Measurements from ENCODE around the gene GRK2. TPM values are rescaled to one million over a fixed set of nuclear protein-coding genes. Genes with fewer than 3 reads are reported as not detected.

The GRK2 gene
- total and polyA plus RNA-seq, 9 of the 15 experiments (the other 6 are each of a cell fraction or from before 2014, with no cell fraction given) = 0.24 to 95.8 (median 56.5) TPM

DNA sequence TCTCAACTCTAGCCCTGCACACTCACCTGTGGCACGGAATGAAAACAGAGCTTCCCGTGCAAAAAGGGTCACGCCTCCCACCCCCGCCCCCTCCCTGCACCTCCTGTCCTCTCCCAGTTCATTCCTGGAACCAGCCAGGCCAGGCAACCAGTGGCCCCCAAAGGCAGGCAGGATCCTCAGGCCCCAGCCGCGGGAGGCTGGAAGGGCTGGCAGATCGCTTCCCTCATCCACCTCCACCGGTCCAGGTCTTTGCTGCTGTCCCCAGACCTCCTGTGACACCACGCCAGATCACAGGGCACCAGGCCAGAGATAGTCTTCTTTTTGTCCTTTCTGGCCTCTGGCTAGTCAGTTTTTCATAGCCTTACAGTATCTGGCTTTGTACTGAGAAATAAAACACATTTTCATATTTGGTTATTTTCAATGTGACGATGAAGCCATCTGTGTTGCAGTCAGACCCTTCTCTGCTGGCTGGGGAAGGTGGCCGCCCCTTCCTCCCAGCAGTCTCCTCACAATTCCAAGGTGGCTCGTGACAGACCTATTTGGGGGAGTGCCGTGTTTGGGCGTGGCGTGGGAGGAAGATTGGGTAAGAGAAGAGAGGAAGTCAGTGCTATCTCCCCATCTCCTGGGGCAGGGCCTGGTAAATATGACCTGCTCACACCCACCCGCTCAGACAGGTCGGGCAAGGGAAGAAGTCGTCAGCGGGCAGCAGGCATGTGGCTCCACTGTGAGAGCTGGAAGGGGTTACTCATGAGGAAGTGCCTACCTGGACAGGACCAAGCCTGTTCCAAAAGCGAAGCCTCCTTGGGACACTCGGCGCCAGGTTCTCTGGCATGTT lies 46.1 kb downstream of the GRK2 start (continued):
- TF ChIP-seq, protein P1, sequence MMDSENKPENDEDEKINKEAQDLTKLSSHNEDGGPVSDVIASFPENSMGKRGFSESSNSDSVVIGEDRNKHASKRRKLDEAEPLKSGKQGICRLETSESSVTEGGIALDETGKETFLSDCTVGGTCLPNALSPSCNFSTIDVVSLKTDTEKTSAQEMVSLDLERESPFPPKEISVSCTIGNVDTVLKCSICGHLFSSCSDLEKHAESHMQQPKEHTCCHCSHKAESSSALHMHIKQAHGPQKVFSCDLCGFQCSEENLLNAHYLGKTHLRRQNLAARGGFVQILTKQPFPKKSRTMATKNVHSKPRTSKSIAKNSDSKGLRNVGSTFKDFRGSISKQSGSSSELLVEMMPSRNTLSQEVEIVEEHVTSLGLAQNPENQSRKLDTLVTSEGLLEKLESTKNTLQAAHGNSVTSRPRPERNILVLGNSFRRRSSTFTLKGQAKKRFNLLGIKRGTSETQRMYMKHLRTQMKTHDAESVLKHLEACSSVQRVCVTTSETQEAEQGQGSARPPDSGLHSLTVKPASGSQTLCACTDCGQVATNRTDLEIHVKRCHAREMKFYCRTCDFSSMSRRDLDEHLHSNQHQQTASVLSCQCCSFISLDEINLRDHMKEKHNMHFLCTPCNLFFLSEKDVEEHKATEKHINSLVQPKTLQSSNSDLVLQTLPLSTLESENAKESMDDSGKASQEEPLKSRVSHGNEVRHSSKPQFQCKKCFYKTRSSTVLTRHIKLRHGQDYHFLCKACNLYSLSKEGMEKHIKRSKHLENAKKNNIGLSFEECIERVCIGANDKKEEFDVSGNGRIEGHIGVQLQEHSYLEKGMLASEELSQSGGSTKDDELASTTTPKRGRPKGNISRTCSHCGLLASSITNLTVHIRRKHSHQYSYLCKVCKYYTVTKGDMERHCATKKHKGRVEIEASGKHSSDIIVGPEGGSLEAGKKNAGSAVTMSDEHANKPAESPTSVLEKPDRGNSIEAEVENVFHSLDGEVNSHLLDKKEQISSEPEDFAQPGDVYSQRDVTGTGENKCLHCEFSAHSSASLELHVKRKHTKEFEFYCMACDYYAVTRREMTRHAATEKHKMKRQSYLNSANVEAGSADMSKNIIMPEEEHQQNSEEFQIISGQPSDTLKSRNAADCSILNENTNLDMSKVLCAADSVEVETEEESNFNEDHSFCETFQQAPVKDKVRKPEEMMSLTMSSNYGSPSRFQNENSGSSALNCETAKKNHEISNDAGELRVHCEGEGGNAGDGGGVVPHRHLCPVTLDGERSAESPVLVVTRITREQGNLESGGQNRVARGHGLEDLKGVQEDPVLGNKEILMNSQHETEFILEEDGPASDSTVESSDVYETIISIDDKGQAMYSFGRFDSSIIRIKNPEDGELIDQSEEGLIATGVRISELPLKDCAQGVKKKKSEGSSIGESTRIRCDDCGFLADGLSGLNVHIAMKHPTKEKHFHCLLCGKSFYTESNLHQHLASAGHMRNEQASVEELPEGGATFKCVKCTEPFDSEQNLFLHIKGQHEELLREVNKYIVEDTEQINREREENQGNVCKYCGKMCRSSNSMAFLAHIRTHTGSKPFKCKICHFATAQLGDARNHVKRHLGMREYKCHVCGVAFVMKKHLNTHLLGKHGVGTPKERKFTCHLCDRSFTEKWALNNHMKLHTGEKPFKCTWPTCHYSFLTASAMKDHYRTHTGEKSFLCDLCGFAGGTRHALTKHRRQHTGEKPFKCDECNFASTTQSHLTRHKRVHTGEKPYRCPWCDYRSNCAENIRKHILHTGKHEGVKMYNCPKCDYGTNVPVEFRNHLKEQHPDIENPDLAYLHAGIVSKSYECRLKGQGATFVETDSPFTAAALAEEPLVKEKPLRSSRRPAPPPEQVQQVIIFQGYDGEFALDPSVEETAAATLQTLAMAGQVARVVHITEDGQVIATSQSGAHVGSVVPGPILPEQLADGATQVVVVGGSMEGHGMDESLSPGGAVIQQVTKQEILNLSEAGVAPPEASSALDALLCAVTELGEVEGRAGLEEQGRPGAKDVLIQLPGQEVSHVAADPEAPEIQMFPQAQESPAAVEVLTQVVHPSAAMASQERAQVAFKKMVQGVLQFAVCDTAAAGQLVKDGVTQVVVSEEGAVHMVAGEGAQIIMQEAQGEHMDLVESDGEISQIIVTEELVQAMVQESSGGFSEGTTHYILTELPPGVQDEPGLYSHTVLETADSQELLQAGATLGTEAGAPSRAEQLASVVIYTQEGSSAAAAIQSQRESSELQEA (IDR thresholded peaks at IDR 0.05; ENCODE audit: low read depth) = no peak
- peak; percentile 9; the same call in 1 of the 2 replicates for TF ChIP-seq ELF2 (CRISPR knock-in tag; IDR thresholded peaks at IDR 0.05)
- TF ChIP-seq KDM4B (IDR thresholded peaks at IDR 0.05; ENCODE audit: borderline replicate concordance in 2 of 2, low read depth in 1 of 2) = peak in 1 of 2 experiments; percentile 19; a peak in 1 of 4 replicates
- no peak; the same call in 1 of the 2 replicates for TF ChIP-seq PML (IDR thresholded peaks at IDR 0.05; ENCODE audit: low read length)
- no peak for TF ChIP-seq ZNF668 (CRISPR knock-in tag; IDR thresholded peaks at IDR 0.05)
- TF ChIP-seq JUND (IDR thresholded peaks at IDR 0.05; ENCODE audit: borderline replicate concordance, low read depth, low read length) = peak; percentile 69; the same call in 1 of the 2 replicates
- TF ChIP-seq JUND (tag; IDR thresholded peaks at IDR 0.05; ENCODE audit: borderline replicate concordance, low read depth, low read length) = peak; percentile 79; the same call in 1 of the 3 replicates
- TF ChIP-seq MEIS2 (IDR thresholded peaks at IDR 0.05; ENCODE audit: partially characterized antibody) = no peak
- TF ChIP-seq, protein P2, sequence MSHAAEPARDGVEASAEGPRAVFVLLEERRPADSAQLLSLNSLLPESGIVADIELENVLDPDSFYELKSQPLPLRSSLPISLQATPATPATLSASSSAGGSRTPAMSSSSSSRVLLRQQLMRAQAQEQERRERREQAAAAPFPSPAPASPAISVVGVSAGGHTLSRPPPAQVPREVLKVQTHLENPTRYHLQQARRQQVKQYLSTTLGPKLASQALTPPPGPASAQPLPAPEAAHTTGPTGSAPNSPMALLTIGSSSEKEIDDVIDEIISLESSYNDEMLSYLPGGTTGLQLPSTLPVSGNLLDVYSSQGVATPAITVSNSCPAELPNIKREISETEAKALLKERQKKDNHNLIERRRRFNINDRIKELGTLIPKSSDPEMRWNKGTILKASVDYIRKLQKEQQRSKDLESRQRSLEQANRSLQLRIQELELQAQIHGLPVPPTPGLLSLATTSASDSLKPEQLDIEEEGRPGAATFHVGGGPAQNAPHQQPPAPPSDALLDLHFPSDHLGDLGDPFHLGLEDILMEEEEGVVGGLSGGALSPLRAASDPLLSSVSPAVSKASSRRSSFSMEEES (CRISPR knock-in tag; IDR thresholded peaks at IDR 0.05) = no peak
- peak; percentile 76 for TF ChIP-seq ATF7 (IDR thresholded peaks at IDR 0.05)
- TF ChIP-seq MAFF (IDR thresholded peaks at IDR 0.05; ENCODE audit: low read length) = no peak
- no peak for TF ChIP-seq RFX5 (IDR thresholded peaks at IDR 0.05; ENCODE audit: low read depth, low read length)
- TF ChIP-seq ZNF436 (CRISPR knock-in tag; IDR thresholded peaks at IDR 0.05) = no peak
- no peak for TF ChIP-seq CREB3L1 (IDR thresholded peaks at IDR 0.05; ENCODE audit: borderline replicate concordance, low read depth)

Measured in K562 (cell line).